ENCODE results near the gene ZNF148.

The ZNF148 gene

DNA sequence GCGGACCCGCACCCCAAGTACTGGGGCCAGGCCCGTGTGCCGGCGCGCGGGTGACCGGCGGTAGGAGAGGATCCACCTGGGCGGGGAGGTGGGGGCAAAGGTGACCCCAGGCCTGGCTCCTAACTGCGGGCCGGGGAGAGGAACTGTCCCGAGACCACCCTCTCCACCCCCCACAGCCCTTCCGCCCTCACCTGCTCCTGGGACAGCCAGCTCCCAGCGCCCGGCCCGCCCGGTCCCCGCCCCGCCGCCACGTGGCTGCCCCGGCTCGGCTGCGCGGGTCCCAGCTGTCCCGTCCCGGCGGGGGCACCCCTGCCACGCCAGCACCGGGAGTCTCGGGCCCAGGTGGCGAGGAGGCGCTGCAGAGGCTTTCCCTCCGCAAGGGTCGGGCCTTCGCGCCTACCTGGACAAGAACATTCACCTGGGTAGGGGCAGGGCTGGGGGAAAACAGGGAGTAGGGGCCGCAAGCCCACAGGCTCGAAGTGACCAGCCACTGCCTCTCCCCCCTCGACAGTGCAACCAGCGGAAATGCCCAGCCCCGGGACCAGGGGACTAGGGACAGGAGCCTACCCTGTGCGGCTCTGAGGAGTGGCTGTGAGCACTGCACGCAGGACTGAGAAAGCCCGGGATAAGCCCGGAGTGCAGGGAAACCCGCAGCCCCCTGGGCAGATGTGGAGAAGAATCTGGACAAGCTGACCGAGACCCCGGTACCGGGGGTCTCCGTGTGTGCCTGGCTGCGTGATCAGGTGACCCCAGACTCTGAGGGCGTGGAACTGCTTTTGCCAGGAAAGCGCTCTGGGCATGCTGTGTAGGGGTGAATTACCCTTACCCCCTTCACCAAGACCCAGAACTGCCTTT is 162.4 kb downstream of the ZNF148 start, which contains the start of gene SLC12A8:
TSS of gene SLC12A8 (minus strand) at position 240 of the 855 bp plus-strand sequence. CDS start 1,399 bp downstream, outside the sequence.
- Histone ChIP-seq H3K4me3 (ENCODE audit: low read depth, low read length) (no peak within 1 kb of the TSS), H3K4me1 (ENCODE audit: control insufficient read depth, insufficient read depth, low read length) (no peaks in the 10 kb centered on the region), H3K9me3 (ENCODE audit: control insufficient read depth, insufficient read depth, low read depth, low read length) (no peaks in the 10 kb centered on the region), H3K27ac (ENCODE audit: extremely low read depth, low read depth, low read length) (no peak within 1 kb of the TSS), H3K36me3 (ENCODE audit: control insufficient read depth in 2 of 2, insufficient read depth in 1 of 2, low read length in 2 of 2) (no peaks in the 10 kb centered on the region)
- TF ChIP-seq ZNF621 (tag by site-specific recombination; IDR thresholded peaks at IDR 0.05) (no peak), ZNF626 (tag by site-specific recombination; IDR thresholded peaks at IDR 0.05) (no peak), ZNF350 (tag by site-specific recombination; IDR thresholded peaks at IDR 0.05) (no peak), ZNF140 (tag by site-specific recombination; IDR thresholded peaks at IDR 0.05) (no peak), ZNF514 (tag by site-specific recombination; IDR thresholded peaks at IDR 0.05) (no peak), ZNF677 (tag by site-specific recombination; IDR thresholded peaks at IDR 0.05) (no peak), ZNF530 (tag by site-specific recombination; IDR thresholded peaks at IDR 0.05; ENCODE audit: low read depth) (no peak)
- POLR2A ChIA-PET, result no interaction called here
- CTCF ChIA-PET, result no interaction called here

GRCh38 chr3:125212091-125212508 is 163.0 kb downstream of the ZNF148 start:
- Histone ChIP-seq H3K4me1 (ENCODE audit: control insufficient read depth, insufficient read depth, low read length) (no peaks in the 10 kb centered on the region), H3K9me3 (ENCODE audit: control insufficient read depth, insufficient read depth, low read depth, low read length) (no peaks in the 10 kb centered on the region), H3K36me3 (ENCODE audit: control insufficient read depth in 2 of 2, insufficient read depth in 1 of 2, low read length in 2 of 2) (no peaks in the 10 kb centered on the region), H3K4me3 (ENCODE audit: low read depth, low read length) (no peak overlapping the region), H3K27ac (ENCODE audit: extremely low read depth, low read depth, low read length) (no peak overlapping the region)
- no peak for TF ChIP-seq ZNF621 (tag by site-specific recombination; IDR thresholded peaks at IDR 0.05)
- TF ChIP-seq ZNF837 (tag by site-specific recombination; IDR thresholded peaks at IDR 0.05), result no peak
- no peak for TF ChIP-seq ZNF155 (tag by site-specific recombination; IDR thresholded peaks at IDR 0.05)
- TF ChIP-seq, protein P1, sequence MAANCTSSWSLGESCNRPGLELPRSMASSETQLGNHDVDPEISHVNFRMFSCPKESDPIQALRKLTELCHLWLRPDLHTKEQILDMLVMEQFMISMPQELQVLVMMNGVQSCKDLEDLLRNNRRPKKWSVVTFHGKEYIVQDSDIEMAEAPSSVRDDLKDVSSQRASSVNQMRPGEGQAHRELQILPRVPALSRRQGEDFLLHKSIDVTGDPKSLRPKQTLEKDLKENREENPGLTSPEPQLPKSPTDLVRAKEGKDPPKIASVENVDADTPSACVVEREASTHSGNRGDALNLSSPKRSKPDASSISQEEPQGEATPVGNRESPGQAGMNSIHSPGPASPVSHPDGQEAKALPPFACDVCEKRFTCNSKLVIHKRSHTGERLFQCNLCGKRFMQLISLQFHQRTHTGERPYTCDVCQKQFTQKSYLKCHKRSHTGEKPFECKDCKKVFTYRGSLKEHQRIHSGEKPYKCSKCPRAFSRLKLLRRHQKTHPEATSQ (tag by site-specific recombination; IDR thresholded peaks at IDR 0.05), result no peak
- TF ChIP-seq ZNF521 (tag by site-specific recombination; IDR thresholded peaks at IDR 0.05), result no peak
- no peak for TF ChIP-seq ZNF510 (tag by site-specific recombination; IDR thresholded peaks at IDR 0.05; ENCODE audit: insufficient replicate concordance)
- TF ChIP-seq, protein P2, sequence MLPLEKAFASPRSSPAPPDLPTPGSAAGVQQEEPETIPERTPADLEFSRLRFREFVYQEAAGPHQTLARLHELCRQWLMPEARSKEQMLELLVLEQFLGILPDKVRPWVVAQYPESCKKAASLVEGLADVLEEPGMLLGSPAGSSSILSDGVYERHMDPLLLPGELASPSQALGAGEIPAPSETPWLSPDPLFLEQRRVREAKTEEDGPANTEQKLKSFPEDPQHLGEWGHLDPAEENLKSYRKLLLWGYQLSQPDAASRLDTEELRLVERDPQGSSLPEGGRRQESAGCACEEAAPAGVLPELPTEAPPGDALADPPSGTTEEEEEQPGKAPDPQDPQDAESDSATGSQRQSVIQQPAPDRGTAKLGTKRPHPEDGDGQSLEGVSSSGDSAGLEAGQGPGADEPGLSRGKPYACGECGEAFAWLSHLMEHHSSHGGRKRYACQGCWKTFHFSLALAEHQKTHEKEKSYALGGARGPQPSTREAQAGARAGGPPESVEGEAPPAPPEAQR (tag by site-specific recombination; IDR thresholded peaks at IDR 0.05), result no peak
- no peak for TF ChIP-seq GLI4 (tag by site-specific recombination; IDR thresholded peaks at IDR 0.05)
- TF ChIP-seq RBAK (tag by site-specific recombination; IDR thresholded peaks at IDR 0.05), result no peak
- TF ChIP-seq ZNF311 (tag by site-specific recombination; IDR thresholded peaks at IDR 0.05; ENCODE audit: borderline replicate concordance), result no peak
- TF ChIP-seq ZNF623 (tag by site-specific recombination; IDR thresholded peaks at IDR 0.05), result no peak
- TF ChIP-seq ZNF175 (tag by site-specific recombination; IDR thresholded peaks at IDR 0.05), result no peak
- TF ChIP-seq, protein P3, sequence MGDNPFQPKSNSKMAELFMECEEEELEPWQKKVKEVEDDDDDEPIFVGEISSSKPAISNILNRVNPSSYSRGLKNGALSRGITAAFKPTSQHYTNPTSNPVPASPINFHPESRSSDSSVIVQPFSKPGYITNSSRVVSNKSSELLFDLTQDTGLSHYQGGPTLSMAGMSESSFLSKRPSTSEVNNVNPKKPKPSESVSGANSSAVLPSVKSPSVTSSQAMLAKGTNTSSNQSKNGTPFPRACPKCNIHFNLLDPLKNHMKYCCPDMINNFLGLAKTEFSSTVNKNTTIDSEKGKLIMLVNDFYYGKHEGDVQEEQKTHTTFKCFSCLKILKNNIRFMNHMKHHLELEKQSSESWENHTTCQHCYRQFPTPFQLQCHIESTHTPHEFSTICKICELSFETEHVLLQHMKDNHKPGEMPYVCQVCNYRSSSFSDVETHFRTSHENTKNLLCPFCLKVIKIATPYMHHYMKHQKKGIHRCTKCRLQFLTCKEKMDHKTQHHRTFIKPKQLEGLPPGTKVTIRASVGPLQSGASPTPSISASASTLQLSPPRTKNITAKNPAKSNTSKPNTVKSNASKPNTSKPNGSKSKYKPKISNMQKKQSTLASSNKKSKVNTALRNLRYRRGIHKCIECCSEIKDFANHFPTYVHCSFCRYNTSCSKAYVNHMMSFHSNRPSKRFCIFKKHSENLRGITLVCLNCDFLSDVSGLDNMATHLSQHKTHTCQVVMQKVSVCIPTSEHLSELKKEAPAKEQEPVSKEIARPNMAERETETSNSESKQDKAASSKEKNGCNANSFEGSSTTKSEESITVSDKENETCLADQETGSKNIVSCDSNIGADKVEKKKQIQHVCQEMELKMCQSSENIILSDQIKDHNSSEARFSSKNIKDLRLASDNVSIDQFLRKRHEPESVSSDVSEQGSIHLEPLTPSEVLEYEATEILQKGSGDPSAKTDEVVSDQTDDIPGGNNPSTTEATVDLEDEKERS (tag by site-specific recombination; IDR thresholded peaks at IDR 0.05), result no peak
- no peak for TF ChIP-seq ZNF488 (tag by site-specific recombination; IDR thresholded peaks at IDR 0.05)
- no peak for TF ChIP-seq ZNF138 (tag by site-specific recombination; IDR thresholded peaks at IDR 0.05; ENCODE audit: borderline replicate concordance)
- no peak for TF ChIP-seq PBX3 (CRISPR knock-in tag; IDR thresholded peaks at IDR 0.05)
- no peak for TF ChIP-seq ZNF10 (tag by site-specific recombination; IDR thresholded peaks at IDR 0.05)
- no peak for TF ChIP-seq ZNF677 (tag by site-specific recombination; IDR thresholded peaks at IDR 0.05)
- POLR2A ChIA-PET, result no interaction called here
- CTCF ChIA-PET, result no interaction called here

Data from HEK293 (cell line).